Fibroblast of skin of right biceps (primary cell): Measurements from ENCODE around the gene BTBD16.

Experiments used
- DNase-seq: peaks from one replicate; pipeline ENCODE4 v3.0.0-alpha.2; 2013

Gene BTBD16

GRCh38 chr10:122376364-122376961 lies 105.4 kb downstream of the BTBD16 start:
- no peak for DNase-seq

GRCh38 chr10:122379041-122379440 lies 107.9 kb downstream of the BTBD16 start:
- no peak for DNase-seq

GRCh38 chr10:122379537-122379936 lies 108.4 kb downstream of the BTBD16 start:
- DNase-seq = no peak

GRCh38 chr10:122380703-122381102 lies 109.6 kb downstream of the BTBD16 start:
- no peak for DNase-seq

- DNase-seq = no peak
Measured at GRCh38 chr10:122381680-122382079, 110.6 kb downstream of the BTBD16 start.

- DNase-seq = no peak
Measured at GRCh38 chr10:122386514-122386913, 115.4 kb downstream of the BTBD16 start.

- DNase-seq = no peak
Measured at GRCh38 chr10:122387572-122387971, 116.5 kb downstream of the BTBD16 start.
